Liver (tissue), 9 donors: ENCODE data around the gene IFT172. TPM values are rescaled to one million over a fixed set of nuclear protein-coding genes. Genes with fewer than 3 reads are reported as not detected.

Experiments
- DNase-seq: peaks from one replicate; pipeline ENCODE4 v3.0.0-alpha.2; 2017; ENCODE audit warnings: low spot score
- H3K27ac ChIP-seq, 2 donors: one replicate each; pipeline ENCODE4 v1.7.0; 2013; ENCODE audit warnings: inconsistent platforms in 2 of 2, low read length in 2 of 2, control low read depth in 1 of 2, low read depth in 1 of 2, mild to moderate bottlenecking in 1 of 2
- H3K27me3 ChIP-seq, 4 donors: one replicate each; pipeline versions ENCODE4 v1.6.1 to v1.7.0; 2013; ENCODE audit warnings: low read length in 3 of 4, inconsistent platforms in 1 of 4, mild to moderate bottlenecking in 1 of 4, moderate library complexity in 1 of 4; ENCODE audit not compliant: control insufficient read depth in 4 of 4, insufficient read depth in 4 of 4
- H3K36me3 ChIP-seq, 4 donors: one replicate each; pipeline versions ENCODE4 v1.6.1 to v1.7.0; 2013; ENCODE audit warnings: low read length in 3 of 4, mild to moderate bottlenecking in 3 of 4, low read depth in 1 of 4, moderate library complexity in 1 of 4; ENCODE audit not compliant: control insufficient read depth in 4 of 4, insufficient read depth in 3 of 4
- H3K4me1 ChIP-seq, 4 donors: one replicate each; pipeline versions ENCODE4 v1.6.1 to v1.7.0; 2013; ENCODE audit warnings: low read length in 3 of 4, mild to moderate bottlenecking in 3 of 4, moderate library complexity in 1 of 4; ENCODE audit not compliant: control insufficient read depth in 4 of 4, insufficient read depth in 4 of 4
- H3K4me3 ChIP-seq, 3 donors: one replicate each; pipeline versions ENCODE4 v1.6.1 to v1.7.0; 2013; ENCODE audit warnings: low read length in 3 of 3, control low read depth in 1 of 3, low read depth in 1 of 3, mild to moderate bottlenecking in 1 of 3
- H3K9ac ChIP-seq, 2 donors: one replicate each; pipeline ENCODE4 v1.7.0; 2013; ENCODE audit warnings: low read length in 2 of 2, mild to moderate bottlenecking in 2 of 2, moderate library complexity in 2 of 2, control low read depth in 1 of 2, low read depth in 1 of 2
- H3K9me3 ChIP-seq, 4 donors: one replicate each; pipeline versions ENCODE4 v1.6.1 to v1.7.0; 2013; ENCODE audit warnings: low read length in 3 of 4; ENCODE audit not compliant: control insufficient read depth in 4 of 4
- ATF3 ChIP-seq: IDR thresholded peaks from 2 replicates; pipeline ENCODE4 v1.6.1; 2016; ENCODE audit warnings: antibody characterized with exemption
- CTCF ChIP-seq: fragments of 150-350 bp; IDR thresholded peaks from 2 replicates; pipeline ENCODE4 v1.5.1; 2017; ENCODE audit warnings: improper control_type of control experiment, low read depth, low read length; ENCODE audit not compliant: missing input control
- EGR1 ChIP-seq, 2 donors: IDR thresholded peaks; 2 replicates each; pipeline ENCODE4 v1.6.1; 2016 to 2018; ENCODE audit warnings: antibody characterized with exemption in 2 of 2, low read depth in 2 of 2
- FOXA1 ChIP-seq: IDR thresholded peaks from 2 replicates; pipeline ENCODE4 v1.6.1; 2016; ENCODE audit warnings: antibody characterized with exemption
- FOXA2 ChIP-seq: IDR thresholded peaks from 2 replicates; pipeline ENCODE4 v1.6.1; 2016; ENCODE audit warnings: antibody characterized with exemption
- GABPA ChIP-seq, 2 donors: IDR thresholded peaks in 1 of 2; conservative IDR thresholded peaks in 1 of 2; 2 replicates each; pipeline ENCODE4 v1.6.1; 2016; ENCODE audit warnings: antibody characterized with exemption in 2 of 2, mild to moderate bottlenecking in 1 of 2, moderate library complexity in 1 of 2
- HNF4A ChIP-seq, 2 donors: conservative IDR thresholded peaks; 2 replicates each; pipeline ENCODE4 v1.6.1; 2016; ENCODE audit warnings: antibody characterized with exemption in 2 of 2, mild to moderate bottlenecking in 2 of 2
- HNF4G ChIP-seq: IDR thresholded peaks from 2 replicates; pipeline ENCODE4 v1.6.1; 2016; ENCODE audit warnings: antibody characterized with exemption
- JUND ChIP-seq, 2 donors: IDR thresholded peaks; 2 replicates each; pipeline ENCODE4 v1.6.1; 2016; ENCODE audit warnings: antibody characterized with exemption in 2 of 2
- MAX ChIP-seq: IDR thresholded peaks from 2 replicates; pipeline ENCODE4 v1.6.1; 2016; ENCODE audit warnings: antibody characterized with exemption
- NR2F2 ChIP-seq: IDR thresholded peaks from 2 replicates; pipeline ENCODE4 v1.6.1; 2016; ENCODE audit warnings: antibody characterized with exemption
- RAD21 ChIP-seq, 2 donors: IDR thresholded peaks; 2 replicates each; pipeline ENCODE4 v1.6.1; 2016; ENCODE audit warnings: antibody characterized with exemption in 2 of 2, mild to moderate bottlenecking in 2 of 2
- REST ChIP-seq: IDR thresholded peaks from 2 replicates; pipeline ENCODE4 v1.6.1; 2016; ENCODE audit warnings: antibody characterized with exemption, mild to moderate bottlenecking
- RXRA ChIP-seq, 2 donors: IDR thresholded peaks; 2 replicates each; pipeline ENCODE4 v1.6.1; 2017 to 2018; ENCODE audit warnings: antibody characterized with exemption in 2 of 2, mild to moderate bottlenecking in 1 of 2
- SP1 ChIP-seq: IDR thresholded peaks from 2 replicates; pipeline ENCODE4 v1.6.1; 2018; ENCODE audit warnings: antibody characterized with exemption, mild to moderate bottlenecking
- TAF1 ChIP-seq: conservative IDR thresholded peaks from 2 replicates; pipeline ENCODE4 v1.6.1; 2016; ENCODE audit warnings: antibody characterized with exemption, mild to moderate bottlenecking
- YY1 ChIP-seq: IDR thresholded peaks from 2 replicates; pipeline ENCODE4 v1.6.1; 2016; ENCODE audit warnings: antibody characterized with exemption, mild to moderate bottlenecking
- ZBTB33 ChIP-seq: IDR thresholded peaks from 2 replicates; pipeline ENCODE4 v1.6.1; 2016; ENCODE audit warnings: antibody characterized with exemption
- WGBS: extraction: QIAGEN DNeasy Blood & Tissue Kit; methylation state at CpG from one replicate; pipeline ENCODE4 v1.1.7; 2013; 5-methylcytosine and 5-hydroxymethylcytosine counted together
- polyA plus RNA-seq, 2 donors: library from polyadenylated mRNA; stranded (reverse) in 1 of 2; unstranded in 1 of 2; fragments of 200-250 nt in 1 of 2; fragments of >200 nt in 1 of 2; fragmentation: Nextera tagmentation in 1 of 2; extraction: Ambion mirVana in 1 of 2; gene quantifications; one replicate each; pipeline versions ENCODE4 v1.2.1 to v1.2.3, GENCODE V29; 2013 to 2015
- total RNA-seq, 2 donors: library from RNA; depleted of rRNA; stranded (reverse); fragments of >200 nt; gene quantifications; one replicate each; pipeline ENCODE4 v1.2.3, GENCODE V29; 2014
- donor health status: healthy.
- donor health status: healthy.
- donor health status: healthy.
- donor health status: healthy.
- donor health status: healthy.

IFT172 gene
- total and polyA plus RNA-seq, 4 donors: 2.6 to 9.8 (median 6.3) TPM

GRCh38 chr2:27527182-27527581 lies 37.6 kb upstream of the IFT172 start:
- peaks cover 1 to 30% (median 24%) of the 10 kb centered on the region in 4 donors for H3K36me3 ChIP-seq
- DNase-seq: no peak
- TF ChIP-seq RXRA (IDR thresholded peaks at IDR 0.05) (no peak), RAD21 (IDR thresholded peaks at IDR 0.05) (no peak), EGR1 (IDR thresholded peaks at IDR 0.05; ENCODE audit: low read depth in 2 of 2) (no peak), REST (no peak), ZBTB33 (no peak), FOXA2 (no peak), HNF4G (no peak), TAF1 (no peak), SP1 (no peak), HNF4A (conservative IDR thresholded peaks at IDR 0.05) (no peak), NR2F2 (no peak), YY1 (no peak), MAX (no peak), CTCF (no peak), FOXA1 (no peak), JUND (IDR thresholded peaks at IDR 0.05) (no peak), GABPA (IDR thresholded peaks at IDR 0.05 in 1 of 2, conservative IDR thresholded peaks at IDR 0.05 in 1 of 2) (no peak), ATF3 (no peak)
- no peaks in the 10 kb centered on the region for H3K27me3 ChIP-seq
- H3K9ac ChIP-seq: no peak overlapping the region
- no peak overlapping the region for H3K4me3 ChIP-seq
- H3K4me1 ChIP-seq: no peaks in the 10 kb centered on the region
- no peaks in the 10 kb centered on the region for H3K9me3 ChIP-seq
- H3K27ac ChIP-seq: no peak overlapping the region
- WGBS: 73% methylated on average over 3 of the region's 3 CpGs
